Tibial nerve (tissue), 4 donors: ENCODE data around the gene KLF18.

ENCODE experiments used
- CTCF ChIP-seq, 5 experiments: fragments of 200-600 bp in 3 of 5; fragments of 450-650 bp in 2 of 5; sonication (generic) in 3 of 5; IDR thresholded peaks; one replicate each; pipeline ENCODE4 v1.5.1; 2016 to 2019; ENCODE audit warnings: antibody characterized with exemption in 5 of 5, mild to moderate bottlenecking in 3 of 5, moderate library complexity in 2 of 5
- EP300 ChIP-seq, 2 donors: sonication (generic); formaldehyde crosslinking; IDR thresholded peaks; one replicate each; pipeline ENCODE4 v1.6.1; 2017; ENCODE audit warnings: antibody characterized with exemption in 2 of 2, mild to moderate bottlenecking in 1 of 2
- POLR2A ChIP-seq, 2 donors: fragments of 450-650 bp; IDR thresholded peaks; one replicate each; pipeline ENCODE4 v1.6.1; 2017; ENCODE audit warnings: antibody characterized with exemption in 2 of 2, mild to moderate bottlenecking in 2 of 2, moderate library complexity in 2 of 2

GRCh38 chr1:44119525-44119924 is 21.9 kb downstream of the KLF18 start:
- TF ChIP-seq CTCF (IDR thresholded peaks at IDR 0.05) = no peak
- no peak for TF ChIP-seq POLR2A (IDR thresholded peaks at IDR 0.05)
- no peak for TF ChIP-seq EP300 (IDR thresholded peaks at IDR 0.05)
